GM12891 (cell line): Measurements from ENCODE around the gene ZFP36L2.

ENCODE experiments used
- PAX5 ChIP-seq: IDR thresholded peaks from 2 replicates; pipeline ENCODE4 v1.6.1; 2011; ENCODE audit warnings: low read length, moderate library complexity, mild to moderate bottlenecking; ENCODE audit not compliant: insufficient read depth, severe bottlenecking
- POLR2A ChIP-seq: IDR thresholded peaks from 2 replicates; pipeline ENCODE4 v1.6.1; 2011; ENCODE audit warnings: low read depth, low read length, control low read depth
- POLR2AphosphoS5 ChIP-seq: IDR thresholded peaks from 2 replicates; pipeline ENCODE4 v1.6.1; 2011; ENCODE audit warnings: low read depth, low read length, control low read depth
- SPI1 ChIP-seq: IDR thresholded peaks from 2 replicates; pipeline ENCODE4 v1.6.1; 2011; ENCODE audit warnings: low read depth, low read length, control low read depth

GRCh38 chr2:43184339-43184895, 42.0 kb downstream of the ZFP36L2 start:
- no peak for TF ChIP-seq POLR2A
- no peak for TF ChIP-seq POLR2AphosphoS5
- no peak for TF ChIP-seq PAX5
- no peak for TF ChIP-seq SPI1
